H1 (cell line): Measurements from ENCODE around the gene TMEM163. TPM values are rescaled to one million over a fixed set of nuclear protein-coding genes. Genes with fewer than 3 reads are reported as not detected.
A peak's percentile ranks its signal among the peaks of the same experiment; 100 is the strongest.

Experiments used
- CTCF ChIA-PET: fragments of 300-600 bp; sonication (Branson Sonifier 250); formaldehyde crosslinking; loops from one replicate; lab custom pipeline; 2021; ENCODE audit not compliant: partially characterized antibody; lab: Charles Lee
- POLR2A ChIA-PET: fragments of 300-600 bp; sonication (Branson Sonifier 250); formaldehyde crosslinking; loops from one replicate; lab custom pipeline; 2021; ENCODE audit warnings: inconsistent platforms; ENCODE audit not compliant: partially characterized antibody; lab: Charles Lee
- DNase-seq, 2 experiments: peaks; one replicate each; pipeline versions ENCODE4 v3.0.0 to v3.0.0-alpha.2; 2010 to 2022; ENCODE audit warnings: low spot score in 2 of 2, low read depth in 1 of 2, mixed read lengths in 1 of 2
- FAIRE-seq: peaks from 2 replicates; lab custom pipeline; 2011; peaks lifted over from hg19 to GRCh38; lab: Jason Lieb, UNC
- H2AFZ ChIP-seq: 2 replicates; pipeline ENCODE4 v1.8.1; 2012; ENCODE audit warnings: low read length, inconsistent platforms
- H2AK5ac ChIP-seq: 2 replicates; pipeline ENCODE4 v1.6.1; 2013; ENCODE audit warnings: low read depth, low read length
- H2BK120ac ChIP-seq: replicated peaks from 2 replicates; pipeline ENCODE3; 2013; ENCODE audit warnings: low read depth, low read length, inconsistent platforms
- H2BK12ac ChIP-seq: 2 replicates; pipeline ENCODE4 v1.6.1; 2013; ENCODE audit warnings: low read depth, low read length
- H2BK15ac ChIP-seq: 2 replicates; pipeline ENCODE4 v1.6.1; 2013; ENCODE audit warnings: low read length
- H2BK20ac ChIP-seq: 2 replicates; pipeline ENCODE4 v1.6.1; 2013; ENCODE audit warnings: low read length
- H2BK5ac ChIP-seq: 2 replicates; pipeline ENCODE4 v1.6.1; 2013; ENCODE audit warnings: low read depth, low read length
- H3K14ac ChIP-seq: 2 replicates; pipeline ENCODE4 v1.6.1; 2013; ENCODE audit warnings: inconsistent platforms; ENCODE audit not compliant: insufficient read length
- H3K18ac ChIP-seq: 2 replicates; pipeline ENCODE4 v1.6.1; 2013; ENCODE audit warnings: low read length; ENCODE audit errors: extremely low read depth
- H3K23ac ChIP-seq: 2 replicates; pipeline ENCODE4 v1.6.1; 2013; ENCODE audit warnings: inconsistent platforms; ENCODE audit not compliant: insufficient read length
- H3K23me2 ChIP-seq: 2 replicates; pipeline ENCODE4 v1.6.1; 2013; ENCODE audit warnings: low read depth, low read length
- H3K27ac ChIP-seq: 2 replicates; pipeline ENCODE4 v1.6.1; 2011; ENCODE audit warnings: low read depth, low read length, inconsistent platforms
- H3K27me3 ChIP-seq, 4 experiments: replicated peaks in 1 of 4; 1 replicate in 1 of 4; 2 replicates in 3 of 4; pipeline versions ENCODE4 v1.6.1 to v1.8.1; 2011 to 2013; ENCODE audit warnings: low read length in 3 of 4, mild to moderate bottlenecking in 3 of 4, inconsistent platforms in 2 of 4, mixed read lengths in 2 of 4, moderate library complexity in 1 of 4; ENCODE audit not compliant: control insufficient read depth in 3 of 4, insufficient read depth in 3 of 4; ENCODE audit errors: extremely low read depth in 1 of 4
- H3K36me3 ChIP-seq, 4 experiments: 2 replicates each; pipeline versions ENCODE4 v1.6.1 to v1.8.1; 2011 to 2013; ENCODE audit warnings: mild to moderate bottlenecking in 4 of 4, low read length in 3 of 4, moderate library complexity in 2 of 4, control low read depth in 1 of 4, inconsistent platforms in 1 of 4; ENCODE audit not compliant: insufficient read depth in 4 of 4, control insufficient read depth in 2 of 4
- H3K4ac ChIP-seq: replicated peaks from 2 replicates; pipeline ENCODE3; 2013; ENCODE audit warnings: low read length, low read depth, mixed read lengths, inconsistent platforms; ENCODE audit not compliant: insufficient read length
- H3K4me1 ChIP-seq, 4 experiments: replicated peaks in 1 of 4; 1 replicate in 1 of 4; 2 replicates in 3 of 4; pipeline versions ENCODE4 v1.6.1 to v1.8.1; 2011 to 2013; ENCODE audit warnings: low read length in 3 of 4, inconsistent platforms in 2 of 4, mixed read lengths in 1 of 4; ENCODE audit not compliant: insufficient read depth in 4 of 4, control insufficient read depth in 3 of 4
- H3K4me2 ChIP-seq, 2 experiments: 2 replicates each; pipeline versions ENCODE4 v1.6.1 to v1.8.1; 2011 to 2013; ENCODE audit warnings: low read depth in 2 of 2, low read length in 2 of 2, control low read depth in 1 of 2, inconsistent platforms in 1 of 2, mild to moderate bottlenecking in 1 of 2; ENCODE audit not compliant: insufficient read depth in 1 of 2
- H3K4me3 ChIP-seq, 4 experiments: fragments of 200-600, 300-600 bp in 1 of 4; sonication (generic), shearing (Covaris generic), sonication (Bioruptor Twin) in 1 of 4; 2 replicates each; pipeline versions ENCODE4 v1.5.1 to v1.8.1; 2011 to 2016; ENCODE audit warnings: low read length in 4 of 4, low read depth in 3 of 4, control low read depth in 2 of 4, inconsistent platforms in 2 of 4, mild to moderate bottlenecking in 2 of 4, mixed read lengths in 1 of 4, moderate library complexity in 1 of 4; ENCODE audit not compliant: insufficient read depth in 2 of 4; ENCODE audit errors: extremely low read depth in 1 of 4
- H3K56ac ChIP-seq: replicated peaks from 2 replicates; pipeline ENCODE3; 2013; ENCODE audit warnings: low read depth, mild to moderate bottlenecking, mixed read lengths, low read length, inconsistent platforms; ENCODE audit not compliant: insufficient read length
- H3K79me1 ChIP-seq: 2 replicates; pipeline ENCODE4 v1.6.1; 2013; ENCODE audit warnings: low read depth, low read length, control low read depth
- H3K79me2 ChIP-seq, 2 experiments: 2 replicates each; pipeline versions ENCODE4 v1.6.1 to v1.8.1; 2012 to 2013; ENCODE audit warnings: low read length in 2 of 2, mild to moderate bottlenecking in 2 of 2, inconsistent platforms in 1 of 2; ENCODE audit not compliant: insufficient read depth in 2 of 2, control insufficient read depth in 1 of 2
- H3K9ac ChIP-seq, 4 experiments: replicated peaks in 1 of 4; 1 replicate in 1 of 4; 2 replicates in 3 of 4; pipeline versions ENCODE4 v1.6.1 to v1.8.1; 2011 to 2013; ENCODE audit warnings: low read depth in 3 of 4, low read length in 3 of 4, control low read depth in 2 of 4, mild to moderate bottlenecking in 2 of 4, moderate library complexity in 2 of 4, inconsistent platforms in 1 of 4; ENCODE audit errors: extremely low read depth in 1 of 4
- H3K9me3 ChIP-seq, 2 experiments: 2 replicates each; pipeline versions ENCODE4 v1.6.1 to v1.8.1; 2012 to 2013; ENCODE audit warnings: mild to moderate bottlenecking in 2 of 2, moderate library complexity in 2 of 2, control low read depth in 1 of 2, inconsistent platforms in 1 of 2, low read depth in 1 of 2, low read length in 1 of 2, mixed read lengths in 1 of 2; ENCODE audit not compliant: insufficient read depth in 2 of 2
- H4K20me1 ChIP-seq, 2 experiments: replicated peaks in 1 of 2; 2 replicates each; pipeline versions ENCODE3 to v1.8.1; 2011 to 2013; ENCODE audit warnings: inconsistent platforms in 2 of 2, low read length in 2 of 2, mild to moderate bottlenecking in 1 of 2; ENCODE audit not compliant: insufficient read depth in 2 of 2, control insufficient read depth in 1 of 2
- H4K5ac ChIP-seq: 2 replicates; pipeline ENCODE4 v1.6.1; 2013; ENCODE audit warnings: low read length, low read depth, mixed read lengths, inconsistent platforms; ENCODE audit not compliant: insufficient read length
- H4K8ac ChIP-seq: 2 replicates; pipeline ENCODE4 v1.8.0; 2013; ENCODE audit warnings: mild to moderate bottlenecking, moderate library complexity, low read length, inconsistent platforms; ENCODE audit not compliant: insufficient read depth; ENCODE audit errors: extremely low read depth
- H4K91ac ChIP-seq: replicated peaks from 2 replicates; pipeline ENCODE3; 2013; ENCODE audit warnings: low read length, mixed read lengths, inconsistent platforms; ENCODE audit not compliant: insufficient read length
- CBX5 ChIP-seq: fragments of 300-800, 300-1000 bp; sonication (generic); IDR thresholded peaks from 2 replicates; pipeline ENCODE4 v1.7.1; 2016; ENCODE audit warnings: antibody characterized with exemption, low read length, low read depth
- GABPA ChIP-seq: IDR thresholded peaks from 2 replicates; pipeline ENCODE4 v1.6.1; 2011; ENCODE audit warnings: mild to moderate bottlenecking, low read length, moderate library complexity, borderline replicate concordance; ENCODE audit not compliant: insufficient read depth
- GTF2F1 ChIP-seq: IDR thresholded peaks from 2 replicates; pipeline ENCODE4 v1.6.1; 2012; ENCODE audit warnings: low read depth, low read length, improper control_type of control experiment, borderline replicate concordance
- NANOG ChIP-seq: IDR thresholded peaks from 2 replicates; pipeline ENCODE4 v1.6.1; 2011; ENCODE audit warnings: low read length, low read depth, mild to moderate bottlenecking, inconsistent platforms; ENCODE audit not compliant: insufficient read depth, poor library complexity, severe bottlenecking
- RBBP5 ChIP-seq: IDR thresholded peaks from 2 replicates; pipeline ENCODE4 v1.7.1; 2012; ENCODE audit warnings: low read depth, mild to moderate bottlenecking, inconsistent platforms, low read length, moderate library complexity, borderline replicate concordance
- RXRA ChIP-seq: IDR thresholded peaks from 2 replicates; pipeline ENCODE4 v1.6.1; 2011; ENCODE audit warnings: low read depth, mild to moderate bottlenecking, low read length, moderate library complexity; ENCODE audit not compliant: insufficient read depth
- SAP30 ChIP-seq: fragments of 300-600 bp; sonication (generic); IDR thresholded peaks from 2 replicates; pipeline ENCODE4 v1.7.1; 2012; ENCODE audit warnings: low read length, moderate library complexity, mild to moderate bottlenecking, inconsistent platforms; ENCODE audit not compliant: insufficient read depth, insufficient replicate concordance
- SIN3A ChIP-seq, 2 experiments: IDR thresholded peaks in 1 of 2; conservative IDR thresholded peaks in 1 of 2; 2 replicates each; pipeline ENCODE4 v1.6.1; 2011 to 2012; ENCODE audit warnings: low read length in 2 of 2, improper control_type of control experiment in 1 of 2, low read depth in 1 of 2, mild to moderate bottlenecking in 1 of 2
- ZNF274 ChIP-seq: IDR thresholded peaks from 2 replicates; pipeline ENCODE4 v1.7.0; 2012; ENCODE audit warnings: low read length, borderline replicate concordance; ENCODE audit errors: extremely low read depth
- WGBS, 2 experiments: shearing (Covaris generic) in 1 of 2; methylation state at CpG; one replicate each; pipeline versions ENCODE4 v1.1.6 to v1.1.7; 2013 to 2015; ENCODE audit warnings: low lambda C conversion rate in 2 of 2, mixed read lengths in 2 of 2, inconsistent platforms in 1 of 2, low coverage in 1 of 2, missing lambda C conversion rate in 1 of 2; ENCODE audit not compliant: insufficient replicate concordance in 2 of 2, insufficient coverage in 1 of 2, insufficient read length in 1 of 2; ENCODE audit errors: extremely low coverage in 1 of 2, missing lambda C conversion rate in 1 of 2; 5-methylcytosine and 5-hydroxymethylcytosine counted together
- polyA plus RNA-seq, 7 experiments: library from polyadenylated mRNA; depleted of rRNA in 3 of 7; stranded (reverse) in 5 of 7; unstranded in 2 of 7; fragments of >200 nt in 5 of 7; fragments of 200-250 nt in 2 of 7; gene quantifications; 1 replicate in 5 of 7; 2 replicates in 1 of 7; 4 replicates in 1 of 7; pipeline versions ENCODE4 v1.2.1 to v1.2.3, GENCODE V29; 2011 to 2013; ENCODE audit warnings: missing spikeins in 2 of 7, mixed read lengths in 2 of 7
- total RNA-seq: library from RNA; stranded (reverse); fragmentation: NEBNext Ultra II Directional; extraction: Animal tissue kit (Norgen Biotek cat#: 25700); gene quantifications from 2 replicates; pipeline ENCODE4 v1.2.1, GENCODE V29; 2021
- TF ChIP-seq, protein P1 (sequence below): IDR thresholded peaks from 2 replicates; pipeline ENCODE4 v1.6.1; 2012; ENCODE audit warnings: inconsistent platforms

Gene TMEM163
- total and polyA plus RNA-seq, 2 of the 8 experiments (the other 6 are each of a cell fraction or from before 2014, with no cell fraction given), result 2.8 to 3.2 TPM

DNA sequence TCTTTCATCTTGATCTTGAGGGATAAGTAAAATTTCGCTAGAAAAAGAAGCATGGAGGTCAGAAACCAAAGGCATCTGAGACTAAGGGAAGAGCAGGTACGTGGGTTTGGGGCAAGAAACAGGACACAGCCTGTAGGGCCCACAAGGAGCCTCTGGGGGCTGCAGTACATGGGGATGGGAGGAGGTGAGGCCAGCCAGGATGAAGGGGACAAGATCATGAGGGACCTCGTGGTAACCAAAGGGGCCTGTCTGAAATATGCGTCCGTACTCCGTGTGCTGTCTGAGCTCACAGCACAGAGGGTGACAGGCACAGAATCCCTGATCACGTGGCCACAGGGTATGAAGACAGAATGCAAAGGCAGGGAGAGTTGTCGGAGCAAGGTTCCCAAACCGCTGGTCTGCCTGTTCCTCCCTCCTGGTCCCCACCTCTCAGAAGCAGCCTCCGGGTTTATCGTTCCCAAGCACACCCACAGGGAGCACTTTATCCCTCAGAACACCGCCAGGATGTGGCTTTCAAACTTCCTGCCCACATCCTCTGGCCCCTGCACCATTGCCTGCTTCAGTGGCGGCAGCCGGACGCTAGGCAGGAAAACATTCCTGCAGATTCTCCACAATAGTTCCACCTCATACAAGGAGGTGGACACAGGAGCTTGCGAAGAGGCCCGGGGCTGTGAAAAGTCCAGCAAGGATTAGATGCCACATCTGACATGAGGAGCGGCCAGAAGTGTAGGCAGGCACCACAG lies 12.0 kb downstream of the TMEM163 start:
- no peak for FAIRE-seq
- POLR2A ChIA-PET, result no interaction called here
- TF ChIP-seq RXRA (no peak), GABPA (no peak), ZNF274 (no peak), CBX5 (no peak), RBBP5 (no peak), SIN3A (conservative IDR thresholded peaks at IDR 0.05 in 1 of 2, IDR thresholded peaks at IDR 0.05 in 1 of 2; ENCODE audit: low read depth in 1 of 2, low read length in 2 of 2) (no peak), SAP30 (no peak), GTF2F1 (no peak), NANOG (no peak)
- TF ChIP-seq, protein P1, sequence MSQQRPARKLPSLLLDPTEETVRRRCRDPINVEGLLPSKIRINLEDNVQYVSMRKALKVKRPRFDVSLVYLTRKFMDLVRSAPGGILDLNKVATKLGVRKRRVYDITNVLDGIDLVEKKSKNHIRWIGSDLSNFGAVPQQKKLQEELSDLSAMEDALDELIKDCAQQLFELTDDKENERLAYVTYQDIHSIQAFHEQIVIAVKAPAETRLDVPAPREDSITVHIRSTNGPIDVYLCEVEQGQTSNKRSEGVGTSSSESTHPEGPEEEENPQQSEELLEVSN, result no peak

More for the DNA sequence above, 12.0 kb downstream of the TMEM163 start:
- no peaks in the 10 kb centered on the region for H3K79me2 ChIP-seq
- no peak overlapping the region for H4K5ac ChIP-seq
- H3K18ac ChIP-seq, result peak overlapping the region; percentile 43
- no peaks in the 10 kb centered on the region for H3K23me2 ChIP-seq
- H2BK20ac ChIP-seq, result peak overlapping the region; percentile 61; the same call in 1 of the 2 replicates
- no peaks in the 10 kb centered on the region for H4K20me1 ChIP-seq
- WGBS, 2 experiments, result 88% methylated on average over 18 of the region's 18 CpGs; no CpG with 5 or more reads in 1 of the 2 experiments
- no peak overlapping the region for H2BK120ac ChIP-seq
- H3K23ac ChIP-seq, result no peak overlapping the region
- H4K91ac ChIP-seq, result peak overlapping the region; percentile 36
- peak overlapping the region; percentile 29; the same call in 1 of the 2 replicates for H2BK15ac ChIP-seq
- peak overlapping the region; percentile 62; the same call in 1 of the 2 replicates for H2BK12ac ChIP-seq
- no peaks in the 10 kb centered on the region for H3K27me3 ChIP-seq
- H3K4me3 ChIP-seq, result no peak overlapping the region
- no peaks in the 10 kb centered on the region for H3K79me1 ChIP-seq
- H3K56ac ChIP-seq, result no peak overlapping the region
- H3K14ac ChIP-seq, result no peak overlapping the region
- H2BK5ac ChIP-seq, result peak overlapping the region; percentile 71; the same call in 1 of the 2 replicates
- no peak overlapping the region for H3K27ac ChIP-seq
- H3K4ac ChIP-seq, result no peak overlapping the region
- no peak overlapping the region; the same call in 1 of the 2 replicates for H2AK5ac ChIP-seq
- no peak for DNase-seq
- peaks cover 0 to 20% (median 11%) of the 10 kb centered on the region in 4 experiments; a peak in 6 of 7 replicates for H3K4me1 ChIP-seq
- H4K8ac ChIP-seq, result no peak overlapping the region
- H3K4me2 ChIP-seq, result no peak overlapping the region
- CTCF ChIA-PET, result interaction anchor here (0.6 to 1.2 kb wide), 3 partner anchors 9 to 247 kb away, joined by 3 read pairs; no protein-coding TSS in a partner anchor
- H3K9me3 ChIP-seq, result no peaks in the 10 kb centered on the region
- no peaks in the 10 kb centered on the region for H3K36me3 ChIP-seq
- H3K9ac ChIP-seq, result no peak overlapping the region
- H2AFZ ChIP-seq, result peak overlapping the region; percentile 83; the same call in 1 of the 2 replicates
